ENCODE data around the gene VSTM2L.
"Not testable (repeated sequence)": the region's sequence is repeated elsewhere in the genome, so short reads cannot be mapped to it uniquely, and the experiment has no call there.

The VSTM2L gene

DNA sequence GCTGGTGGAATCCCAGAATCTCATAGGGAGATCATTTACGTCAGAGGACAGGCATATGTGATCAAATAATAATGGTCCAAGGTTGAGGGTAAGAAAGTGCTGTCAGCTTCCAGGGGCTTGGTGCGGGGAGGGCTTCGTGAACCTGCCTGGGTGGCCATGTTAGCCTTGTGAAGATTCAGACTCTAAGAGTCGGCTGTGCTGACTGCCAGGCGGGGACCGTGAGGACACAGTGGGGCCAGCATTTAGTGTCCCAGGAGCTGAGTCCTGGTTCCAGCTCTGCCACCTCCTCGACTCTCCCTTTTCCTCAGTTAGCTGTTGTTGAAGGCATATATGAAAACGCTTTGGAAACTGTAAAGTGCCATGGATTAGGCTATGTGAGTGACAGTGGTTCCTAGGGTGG is 33.5 kb downstream of the VSTM2L start:
- no peak for DNase-seq (ENCODE audit: low read depth in 3 of 3)

DNA sequence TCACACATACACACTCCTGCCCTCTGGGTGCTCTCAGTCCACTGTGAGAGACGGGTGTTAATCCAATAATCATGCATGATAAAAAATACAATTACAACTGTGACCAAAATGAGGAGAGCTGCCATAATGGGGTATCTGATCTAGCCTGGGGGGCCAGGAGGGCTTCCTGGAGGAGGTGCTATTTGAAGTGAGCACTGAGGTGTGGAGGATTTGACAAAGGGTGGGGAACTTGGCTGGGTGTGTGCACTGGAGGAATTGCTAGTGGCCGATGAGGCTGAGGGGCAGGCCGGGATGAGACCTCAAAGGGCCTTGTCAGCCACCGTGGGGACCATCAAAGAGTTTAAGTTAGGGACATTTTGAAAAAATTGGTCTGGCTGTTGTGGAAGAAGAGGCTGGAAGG is 34.8 kb downstream of the VSTM2L start:
- DNase-seq (ENCODE audit: low read depth in 3 of 3), result no peak

DNA sequence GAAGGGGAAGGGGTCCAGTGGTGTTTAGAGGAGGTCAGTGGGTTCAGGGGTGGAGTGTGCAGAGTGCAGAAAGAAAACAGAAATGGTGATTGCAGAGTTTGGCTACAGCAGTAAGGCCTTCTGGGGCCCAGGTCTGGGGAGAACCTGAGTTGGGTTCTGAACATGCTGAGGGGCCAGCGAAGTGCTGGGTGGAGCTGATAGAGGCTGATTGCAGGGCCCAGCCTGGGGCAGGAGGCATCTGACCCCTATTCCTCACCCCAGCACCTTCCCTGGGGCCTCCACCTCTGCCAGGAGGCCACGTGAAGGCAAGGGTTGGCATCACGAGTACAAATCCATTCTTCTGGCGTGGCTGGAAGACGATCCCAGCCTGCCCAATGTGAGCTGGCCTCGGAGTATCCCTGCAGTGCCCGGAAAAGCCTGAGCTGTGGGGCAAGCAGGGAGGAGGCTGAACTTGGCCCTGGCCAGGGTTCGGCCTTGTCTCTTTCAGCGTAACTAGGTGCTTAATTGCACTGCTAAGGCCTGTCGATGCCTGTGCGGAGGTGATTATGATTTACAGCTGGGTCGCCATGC is 35.3 kb downstream of the VSTM2L start:
- no peak for DNase-seq (ENCODE audit: low read depth in 3 of 3)

DNA sequence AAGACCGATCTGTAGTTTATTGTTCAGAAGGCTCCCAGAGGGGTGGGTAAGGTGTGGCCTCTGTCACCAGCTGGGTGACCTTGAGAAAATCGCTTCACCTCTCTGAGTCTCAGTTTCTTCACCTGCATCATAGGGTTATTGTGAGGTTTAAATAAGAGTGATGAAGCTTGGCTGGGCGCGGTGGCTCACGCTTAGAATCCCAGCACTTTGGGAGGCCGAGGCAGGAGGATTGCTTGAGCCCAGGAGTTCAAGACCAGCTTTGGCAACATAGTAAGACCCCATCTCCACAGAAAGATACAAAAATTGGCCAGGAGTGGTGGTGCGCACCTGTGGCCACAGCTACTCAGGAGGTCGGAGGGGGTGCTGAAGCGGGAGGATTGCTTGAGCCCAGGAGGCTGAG is 36.0 kb downstream of the VSTM2L start:
- no peak for DNase-seq (ENCODE audit: low read depth in 3 of 3)

DNA sequence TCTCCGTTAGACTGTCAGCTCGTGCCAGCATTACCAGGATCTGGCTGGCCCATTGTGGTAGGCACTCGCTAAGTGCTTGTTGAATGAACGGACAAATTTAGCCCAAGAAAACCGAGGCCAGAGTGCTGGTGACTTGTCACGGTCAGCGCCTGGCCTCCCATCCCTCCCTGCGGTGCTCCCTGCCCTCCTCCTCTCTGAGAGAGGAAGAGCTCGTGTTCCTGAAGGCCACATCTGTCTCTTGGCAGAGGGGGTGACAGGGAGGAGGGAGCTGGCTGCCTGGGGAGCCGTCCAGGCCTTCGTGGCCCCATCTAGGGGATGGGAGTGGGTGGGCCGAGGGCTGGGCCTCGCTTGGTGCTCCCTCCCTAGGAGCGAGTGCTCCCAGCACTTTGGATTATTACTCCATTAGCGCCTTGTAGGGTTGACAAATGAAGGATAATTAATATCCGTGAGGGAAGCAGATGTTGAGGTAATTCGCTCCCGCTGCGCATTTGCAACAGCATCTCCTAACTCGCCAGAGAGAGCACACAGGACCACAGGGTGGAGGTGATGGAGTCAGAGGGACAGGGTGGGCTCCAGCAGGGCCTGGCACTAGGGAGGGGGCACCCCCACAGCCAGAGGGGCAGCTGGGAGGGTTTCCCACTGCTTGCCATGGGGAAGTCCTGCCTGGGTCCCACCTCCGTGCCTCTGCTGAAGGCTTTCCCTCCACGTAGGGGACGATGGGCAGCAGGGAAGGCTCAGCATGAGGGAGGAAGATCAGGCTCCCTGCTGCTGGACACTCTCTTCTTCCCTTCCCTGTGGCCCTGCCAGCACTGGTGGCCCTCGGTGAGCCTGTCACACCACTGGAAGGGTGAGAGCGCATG is 37.0 kb downstream of the VSTM2L start:
- DNase-seq (ENCODE audit: low read depth in 3 of 3), result no peak

DNA sequence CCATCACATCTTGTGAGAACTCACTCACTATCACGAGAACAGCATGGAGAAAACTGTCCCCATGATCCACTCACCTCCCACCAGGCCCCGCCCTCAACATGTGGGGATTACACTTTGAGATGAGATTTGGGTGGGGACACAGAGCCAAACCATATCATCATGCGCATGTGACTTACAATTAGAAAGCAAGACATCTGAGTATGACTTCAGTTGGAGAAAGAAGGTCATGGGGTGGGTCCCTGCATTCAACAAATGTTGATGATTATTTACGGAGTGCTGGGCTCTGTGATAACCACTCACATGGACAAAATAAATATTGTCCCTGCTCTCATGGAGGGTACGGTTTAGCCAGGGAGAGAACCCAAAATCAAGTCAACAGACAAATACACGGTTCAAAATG is 37.9 kb downstream of the VSTM2L start:
- no peak for DNase-seq (ENCODE audit: low read depth in 3 of 3)

DNA sequence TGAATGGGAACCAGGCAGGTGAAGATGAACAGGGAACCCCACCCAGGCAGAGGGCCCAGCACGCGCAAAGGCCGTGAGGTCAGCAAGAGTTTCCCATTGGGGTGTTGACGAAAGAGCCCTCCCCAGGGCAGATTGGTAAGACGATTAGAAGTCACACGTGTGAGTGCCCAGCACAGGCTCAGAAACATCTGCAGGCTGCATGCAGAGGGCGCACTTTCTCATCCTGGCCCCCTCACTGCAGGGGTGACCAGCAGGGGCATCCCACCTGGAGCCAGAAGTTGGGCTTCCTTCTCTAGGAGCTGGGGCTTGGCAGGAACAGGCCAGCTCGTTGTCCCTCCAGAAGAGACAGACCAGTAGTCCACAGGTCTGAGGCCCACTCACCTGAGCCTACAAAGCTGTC is 38.4 kb downstream of the VSTM2L start:
- DNase-seq (ENCODE audit: low read depth in 3 of 3), result no peak

DNA sequence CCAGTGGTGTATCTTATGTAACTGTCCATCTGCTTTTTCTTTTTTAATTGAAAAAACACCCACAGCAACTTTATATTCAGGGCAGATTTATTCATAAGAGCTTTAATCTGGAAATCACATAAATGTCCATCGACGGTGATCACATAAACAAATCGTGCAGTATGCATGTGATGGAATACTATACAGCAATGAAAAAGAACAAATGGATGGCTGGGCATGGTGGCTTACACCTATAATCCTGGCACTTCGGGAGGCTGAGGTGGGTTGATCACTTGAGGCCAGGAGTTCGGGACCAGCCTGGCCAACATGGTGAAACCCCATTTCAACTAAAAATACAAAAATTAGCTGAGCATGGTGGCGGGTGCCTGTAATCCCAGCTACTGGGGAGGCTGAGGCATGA is 39.1 kb downstream of the VSTM2L start:
- DNase-seq (ENCODE audit: low read depth in 3 of 3), result no peak

DNA sequence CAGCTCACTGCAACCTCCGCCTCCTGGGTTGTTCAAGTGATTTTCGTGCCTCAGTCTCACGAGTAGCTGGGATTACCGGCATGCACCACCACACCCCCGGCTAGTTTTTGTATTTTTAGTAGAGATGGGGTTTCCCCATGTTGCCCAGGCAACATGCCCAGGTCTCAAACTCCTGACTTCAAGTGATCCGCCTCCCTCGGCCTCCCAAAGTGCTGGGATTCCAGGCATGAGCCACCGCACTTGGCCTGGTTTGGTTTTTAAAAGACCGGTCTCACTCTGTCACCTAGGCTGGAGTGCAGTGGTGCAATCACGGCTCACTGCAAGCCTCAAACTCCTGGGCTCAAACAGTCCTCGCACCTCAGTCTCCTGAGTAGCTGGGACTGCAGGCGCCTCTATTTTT is 40.1 kb downstream of the VSTM2L start:
- DNase-seq (ENCODE audit: low read depth in 3 of 3), result no peak

DNA sequence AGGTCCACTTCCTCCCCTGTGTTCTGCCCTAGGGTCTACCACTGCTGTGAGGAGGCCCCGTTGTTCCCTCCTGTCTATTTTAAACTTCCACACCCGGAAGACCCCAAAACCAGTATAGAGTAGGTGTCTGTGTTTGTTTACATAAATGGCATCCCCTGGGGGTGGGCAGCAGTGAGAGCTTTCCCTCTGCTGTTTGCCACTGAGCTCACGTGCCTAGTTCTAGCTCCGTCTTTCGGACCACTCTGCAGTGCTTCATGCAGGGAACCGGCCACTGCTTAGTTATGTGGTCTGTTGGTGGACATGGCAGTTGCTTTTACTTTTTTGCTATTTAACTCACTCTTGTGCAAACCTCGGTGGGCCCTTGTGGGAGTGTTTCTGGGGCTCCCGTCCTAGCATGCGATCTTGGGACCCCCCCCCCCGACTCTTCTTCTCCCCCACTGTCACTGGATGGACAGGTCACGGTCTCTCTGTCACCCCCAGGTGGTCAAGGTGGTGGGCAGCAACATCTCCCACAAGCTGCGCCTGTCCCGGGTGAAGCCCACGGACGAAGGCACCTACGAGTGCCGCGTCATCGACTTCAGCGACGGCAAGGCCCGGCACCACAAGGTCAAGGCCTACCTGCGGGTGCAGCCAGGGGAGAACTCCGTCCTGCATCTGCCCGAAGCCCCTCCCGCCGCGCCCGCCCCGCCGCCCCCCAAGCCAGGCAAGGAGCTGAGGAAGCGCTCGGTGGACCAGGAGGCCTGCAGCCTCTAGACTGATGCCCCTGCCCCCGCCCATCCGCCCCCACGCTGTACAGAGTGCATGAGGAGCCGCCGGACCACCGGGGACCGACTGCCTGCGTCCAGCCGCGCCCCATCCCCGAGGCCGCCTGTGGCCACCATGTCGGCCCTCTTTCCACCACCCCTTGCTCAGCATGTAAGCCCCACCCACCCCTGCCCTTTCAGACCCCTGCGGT is 40.9 kb downstream of the VSTM2L start:
- DNase-seq (ENCODE audit: low read depth in 3 of 3), result no peak

DNA sequence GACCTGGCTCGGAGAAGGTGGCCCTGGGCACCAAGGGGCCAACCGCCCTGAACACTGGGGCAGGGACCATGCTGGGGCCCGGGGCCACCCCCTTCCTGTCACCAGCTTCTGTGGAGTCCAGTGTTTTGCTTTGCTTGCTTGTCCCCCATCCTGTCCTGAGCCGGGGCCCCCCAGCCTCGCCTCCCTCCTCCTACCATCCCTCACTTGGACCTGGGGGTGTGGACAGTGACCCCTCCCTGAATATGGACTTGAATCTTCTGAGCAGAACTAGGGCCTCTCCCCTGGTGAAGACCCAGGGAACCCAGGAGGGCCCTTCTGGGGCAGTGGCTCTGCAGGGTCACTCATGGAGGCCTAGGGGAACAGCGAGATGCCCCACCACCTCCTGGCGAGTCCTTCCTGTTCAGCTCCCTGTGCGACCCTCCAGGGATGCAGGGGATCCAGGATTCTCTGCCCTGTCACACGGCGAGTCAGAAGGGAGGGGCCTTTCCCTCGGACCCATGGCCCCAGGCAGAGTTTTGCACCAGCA is 41.6 kb downstream of the VSTM2L start:
- DNase-seq (ENCODE audit: low read depth in 3 of 3), result no peak

DNA sequence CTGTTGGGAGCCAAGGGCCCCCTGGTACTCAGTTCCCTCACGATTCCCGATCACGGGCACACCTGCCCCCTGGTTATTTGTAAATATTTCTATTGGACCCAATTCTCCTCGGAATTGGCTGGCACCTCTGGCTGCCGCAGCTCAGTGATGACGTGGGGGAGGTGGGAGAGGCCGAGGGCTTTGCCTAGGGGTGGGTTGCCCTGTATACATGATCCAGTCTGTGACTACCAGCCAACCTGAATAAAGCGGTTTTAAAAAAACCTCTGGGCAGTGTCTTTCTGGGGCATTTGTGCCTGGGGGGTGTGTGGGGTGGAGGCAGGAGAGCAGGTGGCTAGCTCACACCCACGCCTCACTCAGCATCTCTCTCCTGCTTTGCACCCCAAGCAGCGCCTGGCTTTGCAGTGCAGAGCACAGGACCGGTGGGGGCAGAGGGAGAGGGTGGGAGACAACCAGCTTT is 42.2 kb downstream of the VSTM2L start:
- no peak for DNase-seq (ENCODE audit: low read depth in 3 of 3)

DNA sequence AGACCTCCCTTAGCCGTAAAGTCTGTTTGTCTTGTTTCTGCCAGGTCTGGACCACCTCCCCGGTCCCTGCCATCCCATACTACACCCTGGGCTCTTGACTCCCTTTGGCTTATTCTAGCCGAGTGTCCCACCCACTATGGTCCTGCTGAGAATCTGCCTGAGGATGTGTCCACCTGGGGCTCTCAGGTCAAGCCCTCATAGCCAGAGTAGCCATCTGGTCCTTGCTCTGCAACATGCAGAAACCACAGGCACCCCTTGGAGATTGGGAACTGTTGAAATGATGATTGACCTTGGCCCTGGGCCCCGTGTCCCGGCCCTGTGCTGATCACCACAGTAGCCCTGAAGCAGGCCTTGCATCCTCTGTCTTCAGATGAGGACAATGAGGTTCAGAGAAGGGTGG is 44.0 kb downstream of the VSTM2L start:
- no peak for DNase-seq (ENCODE audit: low read depth in 3 of 3)

DNA sequence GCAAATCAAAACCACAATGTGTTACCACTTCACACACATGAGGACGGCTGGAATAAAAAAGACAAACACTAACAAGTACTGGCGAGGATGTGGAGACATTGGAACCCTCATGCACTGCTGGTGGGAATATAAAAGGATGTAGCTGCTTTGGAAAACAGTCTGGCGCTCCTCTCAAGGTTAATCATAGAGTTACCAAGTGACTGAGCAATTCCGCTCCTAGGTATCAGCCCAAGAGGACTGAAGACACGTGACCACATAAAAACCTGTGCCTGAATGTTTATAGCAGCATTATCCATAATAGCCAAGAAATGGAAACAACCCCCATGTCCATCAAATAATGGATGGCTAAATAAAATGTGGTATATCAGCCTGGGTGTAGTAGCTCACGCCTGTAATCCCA is 45.0 kb downstream of the VSTM2L start:
- no peak for DNase-seq (ENCODE audit: low read depth in 3 of 3)

DNA sequence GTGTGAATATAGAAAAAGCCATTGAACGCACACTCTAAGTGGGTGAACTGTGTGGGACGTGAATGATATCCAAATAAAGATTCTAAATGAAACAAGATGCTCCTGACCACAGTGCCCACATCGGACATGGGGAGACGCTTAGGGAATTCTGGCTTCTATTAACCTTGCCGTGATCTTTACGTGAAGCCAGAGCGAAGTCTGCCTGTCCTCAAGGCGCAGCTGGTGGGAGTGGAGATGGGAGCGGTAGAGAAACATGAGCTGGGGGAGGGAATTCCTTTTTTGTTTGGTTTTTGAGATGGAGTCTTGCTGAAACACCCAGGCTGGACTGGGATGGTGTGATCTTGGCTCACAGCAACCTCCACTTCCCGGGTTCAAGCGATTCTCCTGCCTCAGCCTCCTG is 46.0 kb downstream of the VSTM2L start:
- no peak for DNase-seq (ENCODE audit: low read depth in 3 of 3)

DNA sequence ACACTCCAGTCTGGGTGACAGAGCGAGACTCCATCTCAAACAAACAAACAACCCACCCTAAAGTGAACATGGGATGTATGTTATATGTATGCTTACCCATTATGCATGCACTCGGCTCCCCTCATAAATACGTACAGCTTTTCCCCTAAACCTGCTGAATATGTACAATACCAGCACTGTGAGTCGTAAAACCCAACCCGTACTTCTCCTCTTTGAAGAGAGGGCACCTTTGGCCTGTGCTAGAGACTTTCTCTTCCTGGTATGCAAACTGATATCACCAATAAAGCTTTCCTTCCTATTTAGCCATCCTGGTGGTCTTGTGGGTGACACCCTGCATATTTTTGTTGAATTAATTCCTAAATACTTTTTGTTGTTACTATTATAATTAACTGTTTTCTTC is 51.3 kb downstream of the VSTM2L start:
- DNase-seq (ENCODE audit: low read depth in 3 of 3), result no peak

DNA sequence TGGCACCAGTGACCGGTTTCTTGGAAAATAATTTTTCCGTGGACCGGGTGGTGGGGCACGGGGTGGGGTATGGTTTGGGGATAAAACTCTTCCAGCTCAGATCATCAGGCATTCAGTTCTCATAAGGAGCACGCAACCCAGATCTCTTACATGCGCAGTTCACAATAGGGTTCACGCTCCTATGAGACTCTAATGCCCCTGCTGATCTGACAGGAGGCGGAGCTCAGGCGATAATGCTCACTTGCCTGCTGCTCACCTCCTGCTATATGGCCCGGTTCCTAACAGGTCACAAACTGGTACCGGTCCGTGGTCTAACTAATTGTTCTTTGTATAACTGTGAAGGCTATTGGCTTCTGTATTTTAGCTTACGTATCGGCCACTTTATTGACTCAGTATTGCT is 51.7 kb downstream of the VSTM2L start:
- no peak for DNase-seq (ENCODE audit: low read depth in 3 of 3)

DNA sequence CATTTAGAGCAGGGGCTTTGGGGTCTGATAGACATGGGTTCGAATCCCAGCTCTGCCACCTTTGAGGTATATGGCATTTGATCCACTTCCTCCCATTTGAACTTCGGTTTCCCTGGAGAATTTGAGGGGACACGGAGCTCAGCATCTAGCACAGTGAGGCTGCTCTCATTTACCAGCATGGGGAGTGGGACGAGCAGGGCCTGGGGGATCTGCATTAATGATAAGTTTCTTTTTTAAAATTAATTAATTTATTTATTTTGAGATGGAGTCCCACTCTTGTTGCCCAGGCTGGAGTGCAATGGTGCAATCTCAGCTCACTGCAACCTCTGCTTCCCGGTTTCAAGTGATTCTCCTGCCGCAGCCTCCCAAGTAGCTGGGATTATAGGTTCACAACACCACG is 52.6 kb downstream of the VSTM2L start:
- DNase-seq (ENCODE audit: low read depth in 3 of 3), result no peak

DNA sequence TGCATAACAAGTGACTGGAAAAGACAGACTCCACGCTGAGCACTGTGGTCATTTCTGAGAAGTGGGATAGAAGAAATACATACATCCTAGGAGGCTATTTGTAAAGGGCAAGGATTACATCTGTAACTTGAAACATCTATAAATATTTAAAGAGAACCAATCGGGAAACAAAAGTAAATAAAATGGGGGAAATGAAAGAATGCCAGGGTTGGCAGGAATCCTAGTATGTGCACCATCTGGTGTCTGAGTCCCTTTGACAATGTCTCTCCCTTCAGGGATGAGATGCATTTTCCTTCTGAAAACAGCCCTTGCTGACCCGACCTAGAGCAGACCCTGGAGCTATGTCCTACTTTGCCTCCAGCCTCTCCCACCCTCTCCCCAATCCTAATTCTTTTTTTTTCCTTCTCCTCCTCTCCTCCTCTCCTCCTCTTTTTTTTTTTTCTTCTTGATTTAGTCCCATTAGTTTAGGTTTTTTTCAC is 53.2 kb downstream of the VSTM2L start:
- no peak for DNase-seq (ENCODE audit: low read depth in 3 of 3)

DNA sequence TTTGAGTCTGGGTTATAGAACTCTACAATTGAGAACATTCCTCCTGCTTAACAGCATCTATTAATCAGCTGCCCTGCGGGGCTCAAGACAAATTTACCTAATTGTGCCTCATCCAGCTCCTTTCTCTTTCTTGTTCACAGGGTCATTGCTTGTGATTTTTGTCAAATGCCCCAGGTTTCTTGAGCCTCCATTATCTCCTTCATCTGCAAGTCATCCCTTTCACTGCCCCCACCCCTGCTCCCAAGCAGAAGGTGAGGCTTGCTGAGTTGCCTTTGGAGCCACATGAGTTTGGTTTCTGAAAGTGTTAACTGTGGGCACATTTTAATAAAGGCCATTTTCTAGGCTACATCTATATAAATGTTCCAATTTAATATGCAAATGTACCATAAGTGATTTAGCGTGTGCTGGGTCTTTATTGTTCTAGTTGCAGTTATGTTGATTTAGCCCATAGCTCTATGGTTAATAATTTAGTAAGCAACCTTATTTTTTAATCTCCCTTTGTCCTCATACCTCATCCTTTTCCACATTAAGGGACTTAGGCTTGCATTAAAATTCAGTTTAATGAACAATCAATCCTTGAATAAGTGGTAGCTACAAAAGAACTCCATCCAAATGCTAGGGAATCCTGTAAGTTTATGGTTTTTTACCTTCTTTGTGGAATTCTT is 56.1 kb downstream of the VSTM2L start:
- no peak for DNase-seq (ENCODE audit: low read depth in 3 of 3)

DNA sequence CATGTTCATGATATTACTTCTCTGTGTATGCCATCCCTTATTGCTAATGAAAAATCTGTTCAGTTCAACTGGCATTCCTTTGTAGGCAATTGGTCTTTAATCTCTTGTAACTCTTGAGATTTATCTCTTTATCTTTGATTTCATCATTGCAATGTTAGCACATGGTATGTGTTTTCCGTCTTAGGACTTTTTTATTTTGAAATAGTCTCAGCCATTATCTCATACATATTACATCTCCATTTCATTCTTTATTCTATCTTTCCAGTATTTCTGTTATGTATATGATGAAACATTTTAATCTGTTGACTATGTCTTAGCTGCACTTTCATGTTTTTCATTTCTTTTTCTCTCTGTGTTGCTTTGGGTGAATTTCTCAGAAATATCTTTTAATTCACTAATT is 58.1 kb downstream of the VSTM2L start:
- DNase-seq (ENCODE audit: low read depth in 3 of 3), result no peak

DNA sequence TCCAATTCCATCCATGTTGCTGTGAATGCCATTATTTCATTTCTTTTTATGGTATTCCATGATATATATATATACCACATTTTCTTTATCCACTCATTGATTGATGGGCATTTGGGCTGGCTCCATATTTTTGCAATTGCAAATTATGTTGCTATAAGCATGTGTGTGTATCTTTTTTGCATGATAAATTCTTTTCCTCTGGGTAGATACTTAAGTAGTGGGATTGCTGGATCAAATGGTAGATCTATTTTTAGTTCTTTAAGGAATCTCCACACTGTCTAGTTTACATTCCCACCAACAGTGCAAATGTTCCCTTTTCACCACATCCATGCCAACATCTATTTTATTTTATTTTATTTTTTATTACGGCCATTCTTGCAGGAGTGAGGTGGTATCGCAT is 60.6 kb downstream of the VSTM2L start:
- not testable (repeated sequence) for DNase-seq (ENCODE audit: low read depth in 3 of 3)

All from stimulated activated CD4-positive, alpha-beta T cell treated with anti-CD3 and anti-CD28 coated beads, TNF-alpha, amount 100 ng/mL, for 4 hours (primary cell).